Fibroblast of lung (primary cell): ENCODE data around the gene TMEM135. TPM values are rescaled to one million over a fixed set of nuclear protein-coding genes. Genes with fewer than 3 reads are reported as not detected.
"Not testable (repeated sequence)": the region's sequence is repeated elsewhere in the genome, so short reads cannot be mapped to it uniquely, and the experiment has no call there.

Experiments
- DNase-seq, 2 donors: peaks; one replicate each; pipeline versions ENCODE4 v3.0.0 to v3.0.0-alpha.2; 2010; ENCODE audit warnings: low read depth in 2 of 2
- H2AFZ ChIP-seq: 2 replicates; pipeline ENCODE4 v1.5.1; 2012; ENCODE audit warnings: low read length, control low read depth, inconsistent platforms
- H3K27ac ChIP-seq: 2 replicates; pipeline ENCODE4 v1.5.1; 2011; ENCODE audit warnings: low read length, control low read depth; ENCODE audit not compliant: insufficient read depth
- H3K27me3 ChIP-seq: 2 replicates; pipeline ENCODE4 v1.5.1; 2011; ENCODE audit warnings: mild to moderate bottlenecking, low read length; ENCODE audit not compliant: control insufficient read depth, insufficient read depth
- H3K36me3 ChIP-seq: 2 replicates; pipeline ENCODE4 v1.5.1; 2011; ENCODE audit warnings: low read length; ENCODE audit not compliant: control insufficient read depth, insufficient read depth
- H3K4me1 ChIP-seq: 2 replicates; pipeline ENCODE4 v1.5.1; 2011; ENCODE audit warnings: low read length; ENCODE audit not compliant: control insufficient read depth, insufficient read depth; ENCODE audit errors: extremely low read depth
- H3K4me2 ChIP-seq: 2 replicates; pipeline ENCODE4 v1.5.1; 2011; ENCODE audit warnings: low read length, control low read depth; ENCODE audit not compliant: insufficient read depth; ENCODE audit errors: extremely low read depth
- H3K4me3 ChIP-seq, 4 experiments: fragments of 200-600 bp in 1 of 4; sonication (generic) in 1 of 4; replicated peaks in 1 of 4; 2 replicates each; pipeline ENCODE4 v1.5.1; 2011 to 2016; ENCODE audit warnings: low read length in 4 of 4, low read depth in 3 of 4, mild to moderate bottlenecking in 3 of 4, control low read depth in 2 of 4, inconsistent platforms in 1 of 4, mixed read lengths in 1 of 4; ENCODE audit not compliant: insufficient read depth in 1 of 4; ENCODE audit errors: control extremely low read depth in 1 of 4
- H3K79me2 ChIP-seq: 2 replicates; pipeline ENCODE4 v1.5.1; 2012; ENCODE audit warnings: mild to moderate bottlenecking, low read length, inconsistent platforms; ENCODE audit not compliant: control insufficient read depth, insufficient read depth
- H3K9ac ChIP-seq: 2 replicates; pipeline ENCODE4 v1.5.1; 2011; ENCODE audit warnings: mild to moderate bottlenecking, low read length, control low read depth; ENCODE audit not compliant: insufficient read depth
- H3K9me3 ChIP-seq: 2 replicates; pipeline ENCODE4 v1.5.1; 2012; ENCODE audit warnings: low read depth, low read length; ENCODE audit not compliant: control insufficient read depth, insufficient read depth
- H4K20me1 ChIP-seq: 2 replicates; pipeline ENCODE4 v1.5.1; 2011; ENCODE audit warnings: low read length; ENCODE audit not compliant: control insufficient read depth, insufficient read depth; ENCODE audit errors: extremely low read depth
- EZH2 ChIP-seq: IDR thresholded peaks from 2 replicates; pipeline ENCODE4 v1.5.1; 2012; ENCODE audit warnings: low read length, control low read depth, mild to moderate bottlenecking; ENCODE audit errors: missing control alignments
- polyA plus RNA-seq, 2 donors: library from polyadenylated mRNA; depleted of rRNA in 1 of 2; stranded (reverse) in 1 of 2; unstranded in 1 of 2; fragments of >200 nt; gene quantifications; 2 replicates each; pipeline ENCODE4 v1.2.1, GENCODE V29; 2011 to 2012; ENCODE audit warnings: missing spikeins in 1 of 2
- total RNA-seq: library from RNA; depleted of rRNA; stranded (reverse); fragments of >200 nt; gene quantifications from 2 replicates; pipeline ENCODE4 v1.2.1, GENCODE V29; 2014
- TF ChIP-seq, protein P1 (sequence below), 2 donors: IDR thresholded peaks in 1 of 2; conservative IDR thresholded peaks in 1 of 2; 1 replicate in 1 of 2; 2 replicates in 1 of 2; pipeline ENCODE4 v1.5.1; 2011 to 2012; ENCODE audit warnings: low read length in 2 of 2, control low read depth in 1 of 2, inconsistent platforms in 1 of 2, low read depth in 1 of 2, mild to moderate bottlenecking in 1 of 2

Gene TMEM135
- total and polyA plus RNA-seq, 2 donors (not counting 1 experiment from before 2014, with no cell fraction given): 17.3 to 20.6 TPM

DNA sequence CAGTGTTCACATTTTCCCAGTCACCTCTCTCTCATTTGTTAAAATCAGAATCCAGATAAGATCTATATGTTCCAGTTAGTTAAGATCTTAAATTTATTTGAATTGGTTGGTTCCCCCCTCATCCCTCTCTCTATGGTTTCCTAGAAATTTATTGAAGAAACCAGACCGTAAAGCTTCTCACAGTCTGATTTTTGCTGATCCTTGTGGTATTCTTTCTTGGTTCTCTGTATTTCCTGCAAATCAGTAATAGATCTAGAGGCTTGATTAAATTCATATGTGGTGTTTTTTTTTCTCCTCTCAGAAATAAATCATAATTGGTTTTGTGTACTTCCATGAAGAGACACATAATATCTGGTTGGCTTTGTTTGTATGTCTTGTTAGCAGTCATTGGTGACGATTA, 147.5 kb downstream of the TMEM135 start:
- Histone ChIP-seq H3K9ac (no peak overlapping the region), H4K20me1 (no peaks in the 10 kb centered on the region), H3K4me3 (no peak overlapping the region), H2AFZ (no peak overlapping the region), H3K9me3 (no peaks in the 10 kb centered on the region), H3K27me3 (no peaks in the 10 kb centered on the region), H3K27ac (no peak overlapping the region), H3K36me3 (no peaks in the 10 kb centered on the region), H3K4me1 (no peaks in the 10 kb centered on the region), H3K79me2 (no peaks in the 10 kb centered on the region), H3K4me2 (no peak overlapping the region)
- no peak for DNase-seq
- no peak for TF ChIP-seq EZH2
- TF ChIP-seq, protein P1, sequence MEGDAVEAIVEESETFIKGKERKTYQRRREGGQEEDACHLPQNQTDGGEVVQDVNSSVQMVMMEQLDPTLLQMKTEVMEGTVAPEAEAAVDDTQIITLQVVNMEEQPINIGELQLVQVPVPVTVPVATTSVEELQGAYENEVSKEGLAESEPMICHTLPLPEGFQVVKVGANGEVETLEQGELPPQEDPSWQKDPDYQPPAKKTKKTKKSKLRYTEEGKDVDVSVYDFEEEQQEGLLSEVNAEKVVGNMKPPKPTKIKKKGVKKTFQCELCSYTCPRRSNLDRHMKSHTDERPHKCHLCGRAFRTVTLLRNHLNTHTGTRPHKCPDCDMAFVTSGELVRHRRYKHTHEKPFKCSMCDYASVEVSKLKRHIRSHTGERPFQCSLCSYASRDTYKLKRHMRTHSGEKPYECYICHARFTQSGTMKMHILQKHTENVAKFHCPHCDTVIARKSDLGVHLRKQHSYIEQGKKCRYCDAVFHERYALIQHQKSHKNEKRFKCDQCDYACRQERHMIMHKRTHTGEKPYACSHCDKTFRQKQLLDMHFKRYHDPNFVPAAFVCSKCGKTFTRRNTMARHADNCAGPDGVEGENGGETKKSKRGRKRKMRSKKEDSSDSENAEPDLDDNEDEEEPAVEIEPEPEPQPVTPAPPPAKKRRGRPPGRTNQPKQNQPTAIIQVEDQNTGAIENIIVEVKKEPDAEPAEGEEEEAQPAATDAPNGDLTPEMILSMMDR (conservative IDR thresholded peaks at IDR 0.05 in 1 of 2, IDR thresholded peaks at IDR 0.05 in 1 of 2; ENCODE audit: low read depth in 1 of 2, low read length in 2 of 2): no peak

DNA sequence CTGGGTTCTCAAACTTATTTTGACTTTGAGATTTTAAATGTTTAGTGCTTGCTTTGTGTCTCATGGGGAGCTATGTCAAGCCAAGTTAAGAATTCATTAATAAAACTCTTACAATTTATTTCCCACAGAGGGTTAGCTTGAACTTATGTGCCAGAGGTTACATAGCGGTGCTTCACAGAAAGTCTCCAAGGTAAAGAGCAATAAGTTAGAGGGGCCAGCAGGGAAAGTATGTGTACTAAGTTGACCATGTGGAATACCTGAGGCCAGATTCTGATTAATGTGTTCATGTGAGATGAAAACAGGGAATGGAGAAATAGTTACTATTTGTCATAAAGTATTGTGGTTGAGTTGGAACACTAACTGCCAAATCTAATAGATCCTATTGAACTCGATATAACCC, 149.3 kb downstream of the TMEM135 start:
- TF ChIP-seq, protein P1 (conservative IDR thresholded peaks at IDR 0.05 in 1 of 2, IDR thresholded peaks at IDR 0.05 in 1 of 2; ENCODE audit: low read depth in 1 of 2, low read length in 2 of 2): no peak
- TF ChIP-seq EZH2: no peak
- no peak overlapping the region for H3K4me2 ChIP-seq
- no peaks in the 10 kb centered on the region for H3K79me2 ChIP-seq
- H3K9me3 ChIP-seq: no peaks in the 10 kb centered on the region
- no peaks in the 10 kb centered on the region for H3K27me3 ChIP-seq
- no peaks in the 10 kb centered on the region for H4K20me1 ChIP-seq
- no peak overlapping the region for H2AFZ ChIP-seq
- H3K36me3 ChIP-seq: no peaks in the 10 kb centered on the region
- no peak overlapping the region for H3K4me3 ChIP-seq
- H3K9ac ChIP-seq: no peak overlapping the region
- DNase-seq: no peak
- H3K4me1 ChIP-seq: no peaks in the 10 kb centered on the region
- no peak overlapping the region for H3K27ac ChIP-seq

DNA sequence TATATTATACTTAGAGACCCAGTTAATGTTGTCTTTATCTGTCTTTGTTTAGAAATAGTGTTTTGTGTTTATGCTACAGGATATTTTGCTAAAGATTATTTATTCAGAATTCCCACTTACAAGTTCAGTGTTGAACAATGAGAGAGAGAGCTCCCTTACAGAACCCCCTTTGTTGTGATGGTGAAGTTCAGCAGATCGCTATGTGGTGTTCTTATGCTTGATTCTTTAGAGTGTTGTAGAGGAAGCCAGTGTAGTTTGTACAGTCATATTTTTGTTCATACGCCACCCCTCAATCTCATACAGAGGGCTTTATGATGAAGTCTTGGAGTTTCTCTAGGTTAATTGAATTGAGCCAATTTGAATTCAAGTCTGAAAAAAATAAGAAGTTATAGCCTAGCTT, 150.2 kb downstream of the TMEM135 start:
- Histone ChIP-seq H3K4me1 (no peaks in the 10 kb centered on the region), H3K9me3 (no peaks in the 10 kb centered on the region), H3K27ac (no peak overlapping the region), H3K27me3 (no peaks in the 10 kb centered on the region), H4K20me1 (no peaks in the 10 kb centered on the region), H2AFZ (no peak overlapping the region), H3K4me3 (no peak overlapping the region), H3K9ac (no peak overlapping the region), H3K79me2 (no peaks in the 10 kb centered on the region), H3K36me3 (no peaks in the 10 kb centered on the region), H3K4me2 (no peak overlapping the region)
- DNase-seq: no peak
- TF ChIP-seq EZH2: no peak
- TF ChIP-seq, protein P1 (conservative IDR thresholded peaks at IDR 0.05 in 1 of 2, IDR thresholded peaks at IDR 0.05 in 1 of 2; ENCODE audit: low read depth in 1 of 2, low read length in 2 of 2): no peak

DNA sequence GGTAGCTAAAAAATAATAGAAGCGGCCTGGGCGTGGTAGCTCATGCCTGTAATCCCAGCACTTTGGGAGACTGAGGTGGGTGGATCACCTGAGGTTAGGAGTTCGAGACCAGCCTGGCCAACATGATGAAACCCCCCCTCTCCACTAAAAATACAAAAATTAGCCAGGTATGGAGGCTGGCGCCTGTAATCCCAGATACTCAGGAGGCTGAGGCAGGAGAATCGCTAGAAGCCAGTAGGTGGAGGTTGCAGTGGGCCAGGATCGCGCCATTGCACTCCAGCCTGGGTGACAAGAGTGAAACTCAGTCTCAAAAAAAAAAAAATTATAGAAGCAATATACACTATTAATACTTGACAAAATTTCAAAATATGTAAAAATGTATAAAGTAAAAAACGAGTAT, 150.7 kb downstream of the TMEM135 start:
- not testable (repeated sequence) for H3K27me3 ChIP-seq, H3K79me2 ChIP-seq, H3K9ac ChIP-seq, H3K9me3 ChIP-seq, H3K4me3 ChIP-seq, H3K4me2 ChIP-seq, H3K4me1 ChIP-seq, H3K36me3 ChIP-seq, H2AFZ ChIP-seq, DNase-seq, H3K27ac ChIP-seq, H4K20me1 ChIP-seq

DNA sequence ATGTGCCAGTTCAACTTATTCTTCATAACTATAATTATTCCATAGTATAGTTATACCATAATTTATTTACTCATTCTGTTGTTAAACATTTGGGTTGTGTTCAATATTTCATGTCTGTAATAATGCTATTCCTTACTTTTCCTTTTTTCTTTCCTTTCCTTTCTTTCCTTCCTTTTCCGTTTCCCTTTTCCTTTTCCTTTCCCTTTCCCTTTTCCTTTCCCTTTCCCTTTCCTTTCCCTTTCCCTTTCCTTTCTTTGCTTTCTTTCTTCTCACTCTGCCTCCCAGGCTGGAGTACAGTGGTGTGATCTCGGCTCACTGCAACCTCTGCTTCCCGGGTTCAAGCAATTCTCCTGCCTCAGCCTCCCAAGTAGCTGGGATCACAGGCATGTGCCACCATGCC, 151.2 kb downstream of the TMEM135 start:
- not testable (repeated sequence) for H3K4me1 ChIP-seq

More for the DNA sequence above, 151.2 kb downstream of the TMEM135 start:
- not testable (repeated sequence) for H3K4me2 ChIP-seq, H3K9ac ChIP-seq, DNase-seq, H3K27me3 ChIP-seq, H3K36me3 ChIP-seq, H3K27ac ChIP-seq, H3K79me2 ChIP-seq, H2AFZ ChIP-seq, H3K4me3 ChIP-seq, H3K9me3 ChIP-seq, H4K20me1 ChIP-seq
